Mesendoderm (in vitro differentiated cells): Measurements from ENCODE around the gene ASTN2.
A peak's percentile ranks its signal among the peaks of the same experiment; 100 is the strongest.

Experiments used
- DNase-seq: peaks from one replicate; pipeline ENCODE4 v3.0.0; 2013
- H2AK5ac ChIP-seq: 2 replicates; pipeline ENCODE4 v1.6.1; 2013; ENCODE audit warnings: low read length, inconsistent platforms
- H2BK120ac ChIP-seq: 2 replicates; pipeline ENCODE4 v1.6.1; 2013; ENCODE audit warnings: low read depth, mild to moderate bottlenecking, low read length, moderate library complexity, mixed read lengths
- H2BK15ac ChIP-seq: replicated peaks from 2 replicates; pipeline ENCODE4 v1.6.1; 2013; ENCODE audit warnings: low read depth, mild to moderate bottlenecking, moderate library complexity
- H2BK5ac ChIP-seq: 2 replicates; pipeline ENCODE4 v1.6.1; 2013; ENCODE audit warnings: low read length, inconsistent platforms
- H3K18ac ChIP-seq: 2 replicates; pipeline ENCODE4 v1.6.1; 2013; ENCODE audit warnings: mild to moderate bottlenecking, low read length, mixed read lengths
- H3K23ac ChIP-seq: one replicate; pipeline ENCODE4 v1.6.1; 2013; ENCODE audit warnings: low read length
- H3K27ac ChIP-seq: 2 replicates; pipeline ENCODE4 v1.5.1; 2013; ENCODE audit warnings: low read depth, mild to moderate bottlenecking, inconsistent platforms, low read length, moderate library complexity
- H3K27me3 ChIP-seq: 2 replicates; pipeline ENCODE4 v1.6.1; 2013; ENCODE audit warnings: low read length, control low read depth, mild to moderate bottlenecking, inconsistent platforms; ENCODE audit not compliant: insufficient read depth, poor library complexity
- H3K36me3 ChIP-seq: 2 replicates; pipeline ENCODE4 v1.6.1; 2013; ENCODE audit warnings: low read length, inconsistent platforms; ENCODE audit not compliant: control insufficient read depth, insufficient read depth
- H3K4ac ChIP-seq: one replicate; pipeline ENCODE4 v1.6.1; 2013; ENCODE audit warnings: low read depth, mild to moderate bottlenecking, low read length, moderate library complexity
- H3K4me1 ChIP-seq: 2 replicates; pipeline ENCODE4 v1.6.1; 2013; ENCODE audit warnings: low read depth, low read length, inconsistent platforms; ENCODE audit not compliant: control insufficient read depth
- H3K4me2 ChIP-seq: 2 replicates; pipeline ENCODE4 v1.6.1; 2013; ENCODE audit warnings: low read length
- H3K4me3 ChIP-seq: 2 replicates; pipeline ENCODE4 v1.5.1; 2013; ENCODE audit warnings: mild to moderate bottlenecking, low read length
- H3K56ac ChIP-seq: one replicate; pipeline ENCODE4 v1.6.1; 2013; ENCODE audit warnings: low read length
- H3K79me1 ChIP-seq: 2 replicates; pipeline ENCODE4 v1.6.1; 2013; ENCODE audit warnings: low read length, inconsistent platforms
- H3K79me2 ChIP-seq: 2 replicates; pipeline ENCODE4 v1.6.1; 2013; ENCODE audit warnings: mild to moderate bottlenecking, low read length; ENCODE audit not compliant: control insufficient read depth, insufficient read depth
- H3K9ac ChIP-seq: 2 replicates; pipeline ENCODE4 v1.6.1; 2013; ENCODE audit warnings: low read length, inconsistent platforms
- H4K5ac ChIP-seq: one replicate; pipeline ENCODE4 v1.6.1; 2013; ENCODE audit warnings: low read length
- H4K8ac ChIP-seq: one replicate; pipeline ENCODE4 v1.6.1; 2013; ENCODE audit warnings: low read depth, mild to moderate bottlenecking, control low read depth, low read length, moderate library complexity
- WGBS: extraction: QIAGEN DNeasy Blood & Tissue Kit; methylation state at CpG from one replicate; pipeline ENCODE4 v1.1.7; 2013; ENCODE audit warnings: low lambda C conversion rate, missing lambda C conversion rate; ENCODE audit not compliant: insufficient coverage; ENCODE audit errors: extremely low coverage; 5-methylcytosine and 5-hydroxymethylcytosine counted together

Gene ASTN2

DNA sequence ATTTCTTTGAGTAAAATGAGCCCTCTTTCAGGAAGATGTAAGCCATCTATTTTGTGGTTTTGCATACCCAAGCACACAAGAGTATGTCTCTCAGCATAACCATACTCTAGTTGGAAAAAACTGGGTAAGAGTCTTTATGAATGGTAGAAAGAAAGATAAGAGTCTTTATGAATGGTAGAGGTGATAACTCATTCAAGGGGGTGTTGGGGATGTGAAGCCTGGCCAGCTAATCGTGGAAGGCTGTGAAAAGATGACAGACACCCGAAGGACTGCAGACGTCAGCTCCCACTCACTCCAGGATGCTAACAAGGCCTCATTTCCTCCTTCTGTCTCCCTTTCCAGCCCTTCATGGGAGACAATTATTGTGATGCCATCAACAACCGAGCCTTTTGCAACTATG lies 1032.8 kb downstream of the ASTN2 start:
- H3K4me2 ChIP-seq: no peak overlapping the region
- no peak overlapping the region for H3K4me3 ChIP-seq
- H2BK5ac ChIP-seq: no peak overlapping the region
- H3K36me3 ChIP-seq: no peaks in the 10 kb centered on the region
- WGBS: no CpG with 5 or more reads among the region's 4 CpGs
- H2AK5ac ChIP-seq: no peak overlapping the region
- H3K56ac ChIP-seq: no peak overlapping the region
- no peaks in the 10 kb centered on the region for H3K79me1 ChIP-seq
- H3K4ac ChIP-seq: no peak overlapping the region
- no peak overlapping the region for H2BK15ac ChIP-seq
- no peak overlapping the region for H3K9ac ChIP-seq
- H3K4me1 ChIP-seq: peaks cover 2% of the 10 kb centered on the region
- H4K8ac ChIP-seq: no peak overlapping the region
- H3K23ac ChIP-seq: no peak overlapping the region
- no peaks in the 10 kb centered on the region for H3K79me2 ChIP-seq
- H2BK120ac ChIP-seq: no peak overlapping the region
- no peak overlapping the region for H3K18ac ChIP-seq
- H4K5ac ChIP-seq: no peak overlapping the region
- no peaks in the 10 kb centered on the region for H3K27me3 ChIP-seq
- peak overlapping the region; percentile 25 for H3K27ac ChIP-seq
- DNase-seq: peak; percentile 28

DNA sequence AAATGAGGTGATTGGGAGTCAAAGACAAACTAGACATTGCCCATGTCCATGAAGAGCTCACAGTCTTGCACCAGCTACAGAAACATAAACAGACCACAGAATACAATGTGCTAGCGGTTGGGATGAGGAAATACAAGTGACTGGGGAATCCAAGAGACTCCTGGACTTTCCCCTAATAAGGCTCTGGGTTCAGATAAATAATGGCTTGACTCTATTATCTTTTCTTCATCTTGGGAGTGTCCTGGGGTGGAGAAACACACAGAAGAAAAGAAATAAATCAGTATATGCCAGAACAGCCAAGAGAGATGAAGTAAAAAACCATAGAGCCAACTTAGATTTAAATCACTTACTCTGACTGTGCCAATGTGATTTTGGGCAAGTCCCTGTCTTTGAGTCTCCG lies 1033.5 kb downstream of the ASTN2 start:
- no peak overlapping the region for H3K9ac ChIP-seq
- no peak overlapping the region for H4K8ac ChIP-seq
- H3K79me2 ChIP-seq: no peaks in the 10 kb centered on the region
- H3K27ac ChIP-seq: no peak overlapping the region
- DNase-seq: no peak
- no peak overlapping the region for H4K5ac ChIP-seq
- no peak overlapping the region for H3K4ac ChIP-seq
- no peak overlapping the region for H3K56ac ChIP-seq
- no peak overlapping the region for H2BK120ac ChIP-seq
- no peaks in the 10 kb centered on the region for H3K36me3 ChIP-seq
- no peak overlapping the region for H2AK5ac ChIP-seq
- no peak overlapping the region for H2BK5ac ChIP-seq
- H3K23ac ChIP-seq: no peak overlapping the region
- H3K27me3 ChIP-seq: no peaks in the 10 kb centered on the region
- H3K4me2 ChIP-seq: no peak overlapping the region
- peaks cover 2% of the 10 kb centered on the region for H3K4me1 ChIP-seq
- H2BK15ac ChIP-seq: no peak overlapping the region
- H3K79me1 ChIP-seq: no peaks in the 10 kb centered on the region
- H3K18ac ChIP-seq: no peak overlapping the region
- no CpG with 5 or more reads among the region's 2 CpGs for WGBS
- H3K4me3 ChIP-seq: no peak overlapping the region

DNA sequence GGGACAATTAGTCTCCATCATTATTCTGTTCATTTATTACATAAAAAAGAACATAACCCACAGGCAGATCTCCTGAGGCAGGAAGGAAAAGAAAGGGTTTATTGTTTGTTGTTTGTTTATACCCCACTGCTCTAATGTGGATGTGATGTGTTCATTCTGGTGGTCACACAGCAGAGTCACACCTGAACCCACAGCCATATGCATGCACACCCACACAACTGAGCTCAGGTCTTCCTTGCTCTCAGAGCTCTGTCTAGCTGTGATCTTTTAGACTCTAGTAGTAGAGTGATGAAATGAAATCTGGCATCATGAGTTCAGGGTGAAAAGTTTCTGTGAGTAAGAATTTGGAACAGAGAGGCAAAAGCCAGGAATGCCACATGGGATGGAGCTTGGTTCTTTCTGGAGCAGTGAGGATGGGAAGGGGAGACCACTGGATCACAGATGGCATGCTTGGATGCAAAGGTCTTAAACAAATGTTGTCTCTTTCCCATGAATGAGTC lies 1034.3 kb downstream of the ASTN2 start:
- Histone ChIP-seq H3K4ac (no peak overlapping the region), H3K27ac (no peak overlapping the region), H3K79me1 (no peaks in the 10 kb centered on the region), H4K5ac (no peak overlapping the region), H3K79me2 (no peaks in the 10 kb centered on the region), H3K36me3 (no peaks in the 10 kb centered on the region), H3K27me3 (no peaks in the 10 kb centered on the region), H3K4me1 (peaks cover 2% of the 10 kb centered on the region), H3K4me2 (no peak overlapping the region), H2BK5ac (no peak overlapping the region), H3K4me3 (no peak overlapping the region), H3K56ac (no peak overlapping the region), H4K8ac (no peak overlapping the region), H3K9ac (no peak overlapping the region), H3K18ac (no peak overlapping the region), H2AK5ac (no peak overlapping the region), H3K23ac (no peak overlapping the region), H2BK120ac (no peak overlapping the region), H2BK15ac (no peak overlapping the region)
- no peak for DNase-seq

DNA sequence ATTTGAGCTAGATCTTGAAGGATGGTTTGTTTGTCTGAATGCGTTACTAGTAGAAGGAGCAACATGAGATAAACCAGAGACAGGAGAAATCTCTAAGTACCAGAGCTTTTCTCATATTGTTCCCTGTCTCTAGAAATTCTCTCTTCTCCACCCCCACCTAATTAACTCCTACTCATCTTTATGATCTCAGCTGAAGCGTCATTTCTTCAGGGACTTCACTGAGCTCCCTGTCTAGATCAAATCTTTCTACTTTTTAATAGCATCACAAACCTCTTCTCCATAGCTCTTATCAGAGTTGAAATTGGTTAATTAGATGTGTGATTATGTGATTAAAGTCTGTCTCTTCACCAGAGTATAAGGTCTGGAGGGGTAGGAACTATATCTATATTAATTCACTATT lies 1035.0 kb downstream of the ASTN2 start:
- H3K4me3 ChIP-seq: no peak overlapping the region
- WGBS: no CpG with 5 or more reads among the region's 2 CpGs
- no peak overlapping the region for H3K23ac ChIP-seq
- no peak overlapping the region for H2BK5ac ChIP-seq
- no peaks in the 10 kb centered on the region for H3K79me2 ChIP-seq
- no peak for DNase-seq
- H2BK120ac ChIP-seq: no peak overlapping the region
- H2BK15ac ChIP-seq: no peak overlapping the region
- no peak overlapping the region for H3K4ac ChIP-seq
- H3K27ac ChIP-seq: no peak overlapping the region
- H3K18ac ChIP-seq: no peak overlapping the region
- no peaks in the 10 kb centered on the region for H3K79me1 ChIP-seq
- H3K4me2 ChIP-seq: no peak overlapping the region
- H4K5ac ChIP-seq: no peak overlapping the region
- H3K27me3 ChIP-seq: no peaks in the 10 kb centered on the region
- no peaks in the 10 kb centered on the region for H3K36me3 ChIP-seq
- no peak overlapping the region for H4K8ac ChIP-seq
- no peak overlapping the region for H2AK5ac ChIP-seq
- H3K4me1 ChIP-seq: peaks cover 2% of the 10 kb centered on the region
- H3K56ac ChIP-seq: no peak overlapping the region
- H3K9ac ChIP-seq: no peak overlapping the region

DNA sequence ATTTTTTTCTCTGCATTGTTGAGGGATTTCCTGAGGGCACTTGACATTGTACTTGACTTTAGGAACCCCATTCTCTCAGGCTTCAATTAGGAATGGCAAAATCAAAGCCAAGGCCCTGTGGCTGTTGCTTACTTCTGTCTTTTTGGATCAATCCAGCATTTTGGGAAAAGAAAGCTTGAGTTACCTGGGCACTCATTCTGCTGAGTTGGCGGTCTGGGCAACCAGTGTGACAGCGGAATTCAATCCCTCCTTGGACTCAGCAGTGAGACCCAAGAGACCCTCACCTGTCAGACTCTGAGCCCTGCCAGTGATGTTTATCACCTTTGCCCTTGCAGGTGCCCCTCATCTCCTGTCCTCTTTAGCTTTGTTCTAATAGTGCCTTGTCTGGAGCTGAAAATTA lies 1036.0 kb downstream of the ASTN2 start:
- Histone ChIP-seq H3K9ac (no peak overlapping the region), H3K27ac (no peak overlapping the region), H2BK15ac (no peak overlapping the region), H3K23ac (no peak overlapping the region), H3K56ac (no peak overlapping the region), H3K4me3 (no peak overlapping the region), H3K79me1 (no peaks in the 10 kb centered on the region), H3K79me2 (no peaks in the 10 kb centered on the region), H3K4me1 (peaks cover 2% of the 10 kb centered on the region), H4K8ac (no peak overlapping the region), H2BK5ac (no peak overlapping the region), H4K5ac (no peak overlapping the region), H2AK5ac (no peak overlapping the region), H3K18ac (no peak overlapping the region), H2BK120ac (no peak overlapping the region), H3K27me3 (no peaks in the 10 kb centered on the region), H3K36me3 (no peaks in the 10 kb centered on the region), H3K4me2 (no peak overlapping the region), H3K4ac (no peak overlapping the region)
- no peak for DNase-seq
- WGBS: no CpG with 5 or more reads among the region's 2 CpGs

DNA sequence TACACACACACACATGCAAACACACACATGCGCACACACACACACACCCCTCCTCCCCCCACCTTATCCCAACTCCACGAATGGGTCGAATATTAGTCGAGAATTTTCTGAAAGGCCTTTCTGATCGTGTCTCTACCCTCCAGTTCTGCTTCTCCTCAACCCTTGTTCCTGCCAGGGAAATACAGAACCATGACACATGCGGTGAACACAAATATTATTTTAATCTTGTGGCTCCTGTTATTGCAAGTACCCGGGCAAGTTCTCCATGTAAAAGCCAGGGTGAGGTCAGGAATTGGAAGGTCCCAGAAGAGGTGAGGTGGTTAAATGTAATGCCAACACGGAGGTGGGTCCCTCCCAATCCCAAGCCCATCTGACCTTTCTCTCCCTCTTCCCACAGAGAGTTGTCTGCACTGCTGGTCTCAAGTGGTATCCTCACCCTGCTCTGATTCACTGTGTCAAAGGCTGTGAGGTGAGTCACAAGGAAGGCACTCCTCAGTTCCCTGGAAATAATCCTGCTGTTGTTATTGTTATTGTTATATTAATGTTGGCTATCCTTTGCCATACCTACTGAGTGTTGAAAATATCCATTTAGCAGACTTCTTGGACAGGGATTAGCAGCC lies 1037.6 kb downstream of the ASTN2 start:
- H3K27ac ChIP-seq: no peak overlapping the region

More for the DNA sequence above, 1037.6 kb downstream of the ASTN2 start:
- Histone ChIP-seq H3K4ac (no peak overlapping the region), H3K27me3 (no peaks in the 10 kb centered on the region), H2BK120ac (no peak overlapping the region), H3K4me1 (peaks cover 1% of the 10 kb centered on the region), H2BK15ac (no peak overlapping the region), H3K23ac (no peak overlapping the region), H4K5ac (no peak overlapping the region), H3K79me1 (no peaks in the 10 kb centered on the region), H3K9ac (no peak overlapping the region), H3K4me3 (no peak overlapping the region), H2BK5ac (no peak overlapping the region), H3K18ac (no peak overlapping the region), H3K4me2 (no peak overlapping the region), H3K36me3 (no peaks in the 10 kb centered on the region), H3K56ac (no peak overlapping the region), H2AK5ac (no peak overlapping the region), H3K79me2 (no peaks in the 10 kb centered on the region), H4K8ac (no peak overlapping the region)
- no CpG with 5 or more reads among the region's 8 CpGs for WGBS
- peak; percentile 51 for DNase-seq
